ENCODE results near the gene GTF3C5.
"Not testable (repeated sequence)": the region's sequence is repeated elsewhere in the genome, so short reads cannot be mapped to it uniquely, and the experiment has no call there.

Gene GTF3C5

GRCh38 chr9:133090187-133090586 is 59.4 kb downstream of the GTF3C5 start:
- no peaks in the 10 kb centered on the region for H3K9me3 ChIP-seq
- no peaks in the 10 kb centered on the region for H3K36me3 ChIP-seq
- H3K27ac ChIP-seq, result no peak overlapping the region
- no peaks in the 10 kb centered on the region for H3K27me3 ChIP-seq
- H3K4me3 ChIP-seq, result no peak overlapping the region
- intact Hi-C loops (cut with DNase I; ENCODE audit: low total_unique reads), result no loop called here
- DNase-seq, result peak in 1 of 2 donors; percentile 19
- no peaks in the 10 kb centered on the region for H3K4me1 ChIP-seq
- no peak for TF ChIP-seq CTCF (IDR thresholded peaks at IDR 0.05)

GRCh38 chr9:133090752-133091385 is 60.1 kb downstream of the GTF3C5 start:
- no peaks in the 10 kb centered on the region for H3K4me1 ChIP-seq
- H3K9me3 ChIP-seq, result peaks cover 0 to 7% (median 5%) of the 10 kb centered on the region in 3 donors
- no peaks in the 10 kb centered on the region for H3K36me3 ChIP-seq
- DNase-seq, result peak in 1 of 2 donors; percentile 32
- intact Hi-C loops (cut with DNase I; ENCODE audit: low total_unique reads), result no loop called here
- H3K27me3 ChIP-seq, result no peaks in the 10 kb centered on the region
- no peak for TF ChIP-seq CTCF (IDR thresholded peaks at IDR 0.05)
- no peak overlapping the region for H3K4me3 ChIP-seq
- no peak overlapping the region for H3K27ac ChIP-seq

GRCh38 chr9:133094351-133094750 is 63.6 kb downstream of the GTF3C5 start:
- intact Hi-C loops (cut with DNase I; ENCODE audit: low total_unique reads); H3K4me1 ChIP-seq; H3K27ac ChIP-seq; DNase-seq; H3K27me3 ChIP-seq; H3K4me3 ChIP-seq: not testable (repeated sequence)
- Histone ChIP-seq H3K36me3 (peaks cover 24 to 31% (median 28%) of the 10 kb centered on the region in 3 donors), H3K9me3 (peaks cover 0 to 17% (median 15%) of the 10 kb centered on the region in 3 donors)

- no peak overlapping the region for H3K27ac ChIP-seq
- no peak for DNase-seq
- intact Hi-C loops (cut with DNase I; ENCODE audit: low total_unique reads), result no loop called here
Measured at GRCh38 chr9:133094842-133095393, 64.1 kb downstream of the GTF3C5 start.

GRCh38 chr9:133098104-133098754 is 67.4 kb downstream of the GTF3C5 start:
- no peak for TF ChIP-seq CTCF (IDR thresholded peaks at IDR 0.05)
- no peaks in the 10 kb centered on the region for H3K27me3 ChIP-seq
- no peak overlapping the region for H3K27ac ChIP-seq
- peaks cover 59 to 67% (median 66%) of the 10 kb centered on the region in 3 donors for H3K36me3 ChIP-seq
- no peak for DNase-seq
- H3K4me1 ChIP-seq, result no peaks in the 10 kb centered on the region
- intact Hi-C loops (cut with DNase I; ENCODE audit: low total_unique reads), result no loop called here
- peaks cover 0 to 17% (median 15%) of the 10 kb centered on the region in 3 donors for H3K9me3 ChIP-seq
- no peak overlapping the region for H3K4me3 ChIP-seq

More at GRCh38 chr9:133094842-133095393, 64.1 kb downstream of the GTF3C5 start:
- H3K4me1 ChIP-seq, result no peaks in the 10 kb centered on the region
- peaks cover 28 to 36% (median 34%) of the 10 kb centered on the region in 3 donors for H3K36me3 ChIP-seq
- TF ChIP-seq CTCF (IDR thresholded peaks at IDR 0.05), result no peak
- H3K27me3 ChIP-seq, result no peaks in the 10 kb centered on the region
- H3K9me3 ChIP-seq, result peaks cover 0 to 17% (median 15%) of the 10 kb centered on the region in 3 donors
- H3K4me3 ChIP-seq, result no peak overlapping the region

- no peak for TF ChIP-seq CTCF (IDR thresholded peaks at IDR 0.05)
- H3K4me3 ChIP-seq, result no peak overlapping the region
- H3K4me1 ChIP-seq, result no peaks in the 10 kb centered on the region
- intact Hi-C loops (cut with DNase I; ENCODE audit: low total_unique reads), result no loop called here
- no peaks in the 10 kb centered on the region for H3K27me3 ChIP-seq
- H3K36me3 ChIP-seq, result peaks cover 59 to 73% (median 69%) of the 10 kb centered on the region in 3 donors
- no peak overlapping the region for H3K27ac ChIP-seq
- DNase-seq, result no peak
- H3K9me3 ChIP-seq, result peaks cover 0 to 17% (median 15%) of the 10 kb centered on the region in 3 donors
Measured at GRCh38 chr9:133098871-133099270, 68.1 kb downstream of the GTF3C5 start.

Data from tibial artery (tissue), 4 donors.